ENCODE data around the gene RERG.
A peak's percentile ranks its signal among the peaks of the same experiment; 100 is the strongest.

RERG gene

GRCh38 chr12:15220451-15220850 is 766 bp downstream of the RERG start:
- Histone ChIP-seq H3K4me1 (ENCODE audit: control insufficient read depth, insufficient read depth, low read length) (peaks cover 13% of the 10 kb centered on the region), H3K27ac (ENCODE audit: low read length) (peak overlapping the region; percentile 84), H3K27me3 (ENCODE audit: control insufficient read depth in 1 of 2, insufficient read depth in 2 of 2, low read length in 2 of 2) (no peaks in the 10 kb centered on the region), H3K4me3 (ENCODE audit: low read length in 2 of 2) (peak overlapping the region; percentile 85 to 92), H3K9me3 (ENCODE audit: control insufficient read depth in 2 of 2, low read length in 2 of 2) (no peaks in the 10 kb centered on the region), H3K36me3 (ENCODE audit: control insufficient read depth in 2 of 2, insufficient read depth in 2 of 2, low read length in 2 of 2) (no peaks in the 10 kb centered on the region), H3K9ac (ENCODE audit: low read length in 2 of 2) (peak overlapping the region; percentile 82 to 84)

- Histone ChIP-seq H3K4me1 (ENCODE audit: control insufficient read depth, insufficient read depth, low read length) (peaks cover 16% of the 10 kb centered on the region), H3K27ac (ENCODE audit: low read length) (no peak overlapping the region), H3K4me3 (ENCODE audit: low read length in 2 of 2) (peak overlapping the region; percentile 0 to 92), H3K9ac (ENCODE audit: low read length in 2 of 2) (peak overlapping the region in 1 of 2 donors; percentile 0), H3K36me3 (ENCODE audit: control insufficient read depth in 2 of 2, insufficient read depth in 2 of 2, low read length in 2 of 2) (no peaks in the 10 kb centered on the region), H3K9me3 (ENCODE audit: control insufficient read depth in 2 of 2, low read length in 2 of 2) (no peaks in the 10 kb centered on the region), H3K27me3 (ENCODE audit: control insufficient read depth in 1 of 2, insufficient read depth in 2 of 2, low read length in 2 of 2) (no peaks in the 10 kb centered on the region)
Observed at GRCh38 chr12:15218794-15219193, 2.4 kb downstream of the RERG start.

GRCh38 chr12:15216036-15216889 is 5.0 kb downstream of the RERG start:
- Histone ChIP-seq H3K4me1 (ENCODE audit: control insufficient read depth, insufficient read depth, low read length) (peaks cover 17% of the 10 kb centered on the region), H3K4me3 (ENCODE audit: low read length in 2 of 2) (no peak overlapping the region), H3K27me3 (ENCODE audit: control insufficient read depth in 1 of 2, insufficient read depth in 2 of 2, low read length in 2 of 2) (no peaks in the 10 kb centered on the region), H3K9ac (ENCODE audit: low read length in 2 of 2) (no peak overlapping the region), H3K9me3 (ENCODE audit: control insufficient read depth in 2 of 2, low read length in 2 of 2) (no peaks in the 10 kb centered on the region), H3K27ac (ENCODE audit: low read length) (peak overlapping the region; percentile 32), H3K36me3 (ENCODE audit: control insufficient read depth in 2 of 2, insufficient read depth in 2 of 2, low read length in 2 of 2) (no peaks in the 10 kb centered on the region)

- Histone ChIP-seq H3K9ac (ENCODE audit: low read length in 2 of 2) (peak overlapping the region in 1 of 2 donors; percentile 37), H3K4me3 (ENCODE audit: low read length in 2 of 2) (peak overlapping the region in 1 of 2 donors; percentile 35), H3K9me3 (ENCODE audit: control insufficient read depth in 2 of 2, low read length in 2 of 2) (no peaks in the 10 kb centered on the region), H3K36me3 (ENCODE audit: control insufficient read depth in 2 of 2, insufficient read depth in 2 of 2, low read length in 2 of 2) (no peaks in the 10 kb centered on the region), H3K4me1 (ENCODE audit: control insufficient read depth, insufficient read depth, low read length) (peaks cover 17% of the 10 kb centered on the region), H3K27ac (ENCODE audit: low read length) (peak overlapping the region; percentile 32), H3K27me3 (ENCODE audit: control insufficient read depth in 1 of 2, insufficient read depth in 2 of 2, low read length in 2 of 2) (no peaks in the 10 kb centered on the region)
Observed at GRCh38 chr12:15214851-15215601, 6.2 kb downstream of the RERG start.

GRCh38 chr12:15212930-15213329 is 8.3 kb downstream of the RERG start:
- peak overlapping the region; percentile 19 for H3K27ac ChIP-seq (ENCODE audit: low read length)
- H3K4me3 ChIP-seq (ENCODE audit: low read length in 2 of 2): peak overlapping the region in 1 of 2 donors; percentile 41
- peaks cover 28% of the 10 kb centered on the region for H3K4me1 ChIP-seq (ENCODE audit: control insufficient read depth, insufficient read depth, low read length)
- H3K9me3 ChIP-seq (ENCODE audit: control insufficient read depth in 2 of 2, low read length in 2 of 2): no peaks in the 10 kb centered on the region
- no peaks in the 10 kb centered on the region for H3K27me3 ChIP-seq (ENCODE audit: control insufficient read depth in 1 of 2, insufficient read depth in 2 of 2, low read length in 2 of 2)
- no peaks in the 10 kb centered on the region for H3K36me3 ChIP-seq (ENCODE audit: control insufficient read depth in 2 of 2, insufficient read depth in 2 of 2, low read length in 2 of 2)
- H3K9ac ChIP-seq (ENCODE audit: low read length in 2 of 2): no peak overlapping the region

- peak overlapping the region; percentile 18 for H3K27ac ChIP-seq (ENCODE audit: low read length)
- H3K36me3 ChIP-seq (ENCODE audit: control insufficient read depth in 2 of 2, insufficient read depth in 2 of 2, low read length in 2 of 2): no peaks in the 10 kb centered on the region
- no peaks in the 10 kb centered on the region for H3K27me3 ChIP-seq (ENCODE audit: control insufficient read depth in 1 of 2, insufficient read depth in 2 of 2, low read length in 2 of 2)
- H3K9ac ChIP-seq (ENCODE audit: low read length in 2 of 2): no peak overlapping the region
- no peaks in the 10 kb centered on the region for H3K9me3 ChIP-seq (ENCODE audit: control insufficient read depth in 2 of 2, low read length in 2 of 2)
- peaks cover 37% of the 10 kb centered on the region for H3K4me1 ChIP-seq (ENCODE audit: control insufficient read depth, insufficient read depth, low read length)
- peak overlapping the region; percentile 34 to 36 for H3K4me3 ChIP-seq (ENCODE audit: low read length in 2 of 2)
Observed at GRCh38 chr12:15209782-15210181, 11.4 kb downstream of the RERG start.

- Histone ChIP-seq H3K9me3 (ENCODE audit: control insufficient read depth in 2 of 2, low read length in 2 of 2) (no peaks in the 10 kb centered on the region), H3K9ac (ENCODE audit: low read length in 2 of 2) (no peak overlapping the region), H3K4me3 (ENCODE audit: low read length in 2 of 2) (peak overlapping the region in 1 of 2 donors; percentile 36), H3K4me1 (ENCODE audit: control insufficient read depth, insufficient read depth, low read length) (peaks cover 34% of the 10 kb centered on the region), H3K36me3 (ENCODE audit: control insufficient read depth in 2 of 2, insufficient read depth in 2 of 2, low read length in 2 of 2) (no peaks in the 10 kb centered on the region), H3K27ac (ENCODE audit: low read length) (peak overlapping the region; percentile 18), H3K27me3 (ENCODE audit: control insufficient read depth in 1 of 2, insufficient read depth in 2 of 2, low read length in 2 of 2) (no peaks in the 10 kb centered on the region)
Observed at GRCh38 chr12:15208871-15209656, 12.2 kb downstream of the RERG start.

GRCh38 chr12:15208140-15208539 is 13.1 kb downstream of the RERG start:
- no peaks in the 10 kb centered on the region for H3K36me3 ChIP-seq (ENCODE audit: control insufficient read depth in 2 of 2, insufficient read depth in 2 of 2, low read length in 2 of 2)

GRCh38 chr12:15206831-15207389 is 14.3 kb downstream of the RERG start:
- Histone ChIP-seq H3K4me3 (ENCODE audit: low read length in 2 of 2) (no peak overlapping the region), H3K9me3 (ENCODE audit: control insufficient read depth in 2 of 2, low read length in 2 of 2) (no peaks in the 10 kb centered on the region), H3K4me1 (ENCODE audit: control insufficient read depth, insufficient read depth, low read length) (peaks cover 25% of the 10 kb centered on the region), H3K36me3 (ENCODE audit: control insufficient read depth in 2 of 2, insufficient read depth in 2 of 2, low read length in 2 of 2) (no peaks in the 10 kb centered on the region), H3K27me3 (ENCODE audit: control insufficient read depth in 1 of 2, insufficient read depth in 2 of 2, low read length in 2 of 2) (no peaks in the 10 kb centered on the region), H3K9ac (ENCODE audit: low read length in 2 of 2) (no peak overlapping the region), H3K27ac (ENCODE audit: low read length) (peak overlapping the region; percentile 46)

More at GRCh38 chr12:15208140-15208539, 13.1 kb downstream of the RERG start:
- no peak overlapping the region for H3K27ac ChIP-seq (ENCODE audit: low read length)
- peaks cover 27% of the 10 kb centered on the region for H3K4me1 ChIP-seq (ENCODE audit: control insufficient read depth, insufficient read depth, low read length)
- H3K9me3 ChIP-seq (ENCODE audit: control insufficient read depth in 2 of 2, low read length in 2 of 2): no peaks in the 10 kb centered on the region
- H3K4me3 ChIP-seq (ENCODE audit: low read length in 2 of 2): no peak overlapping the region
- H3K27me3 ChIP-seq (ENCODE audit: control insufficient read depth in 1 of 2, insufficient read depth in 2 of 2, low read length in 2 of 2): no peaks in the 10 kb centered on the region
- no peak overlapping the region for H3K9ac ChIP-seq (ENCODE audit: low read length in 2 of 2)

GRCh38 chr12:15206338-15206737 is 14.9 kb downstream of the RERG start:
- Histone ChIP-seq H3K9me3 (ENCODE audit: control insufficient read depth in 2 of 2, low read length in 2 of 2) (no peaks in the 10 kb centered on the region), H3K4me1 (ENCODE audit: control insufficient read depth, insufficient read depth, low read length) (peaks cover 25% of the 10 kb centered on the region), H3K27ac (ENCODE audit: low read length) (peak overlapping the region; percentile 25), H3K4me3 (ENCODE audit: low read length in 2 of 2) (no peak overlapping the region), H3K9ac (ENCODE audit: low read length in 2 of 2) (no peak overlapping the region), H3K27me3 (ENCODE audit: control insufficient read depth in 1 of 2, insufficient read depth in 2 of 2, low read length in 2 of 2) (no peaks in the 10 kb centered on the region), H3K36me3 (ENCODE audit: control insufficient read depth in 2 of 2, insufficient read depth in 2 of 2, low read length in 2 of 2) (no peaks in the 10 kb centered on the region)
